GM12878 (cell line): ENCODE results near the gene NEAT1. TPM values are rescaled to one million over a fixed set of nuclear protein-coding genes. Genes with fewer than 3 reads are reported as not detected.

Experiments used
- ATAC-seq: fragments of 200-7000 bp; cut with Tn5 transposase; 3 replicates; pipeline ENCODE4 v1.9.1; 2020; ENCODE audit warnings: mild to moderate bottlenecking, moderate library complexity
- BruUV-seq: library from RNA; stranded (reverse); fragments of 400-500 nt; replicated peaks from 2 replicates; lab custom pipeline; 2021; lab: Mats Ljungman, UMichigan
- CTCF ChIA-PET: fragments of 300-600 bp; sonication (Branson Sonifier 250); formaldehyde crosslinking; extraction: SDS; loops from one replicate; lab custom pipeline; 2021; ENCODE audit warnings: inconsistent platforms; lab: Yijun Ruan, JAX
- POLR2A ChIA-PET: fragments of 350-600 bp; formaldehyde crosslinking; extraction: SDS; loops from one replicate; lab custom pipeline; 2021; ENCODE audit warnings: inconsistent platforms; lab: Charles Lee
- RAD21 ChIA-PET: fragments of 300-600 bp; sonication (Branson Sonifier 250); formaldehyde crosslinking; loops from one replicate; lab custom pipeline; 2023; ENCODE audit warnings: antibody characterized with exemption; ENCODE audit not compliant: unreplicated experiment; lab: Charles Lee
- SMC1A ChIA-PET: fragments of 300-600 bp; sonication (Branson Sonifier 250); formaldehyde crosslinking; loops from one replicate; lab custom pipeline; 2023; ENCODE audit not compliant: unreplicated experiment, uncharacterized antibody; lab: Charles Lee
- DNase-seq: peaks from one replicate; pipeline ENCODE4 v3.0.0-alpha.2; 2011; ENCODE audit warnings: low read depth, low spot score
- FAIRE-seq: peaks from 3 replicates; lab custom pipeline; 2011; peaks lifted over from hg19 to GRCh38; lab: Jason Lieb, UNC
- H2AFZ ChIP-seq: 2 replicates; pipeline ENCODE4 v1.6.0; 2011; ENCODE audit warnings: low read depth, low read length, control low read depth; ENCODE audit not compliant: control insufficient read depth
- H3K27ac ChIP-seq: 2 replicates; pipeline ENCODE4 v1.5.1; 2011; ENCODE audit warnings: control low read depth; ENCODE audit not compliant: control insufficient read depth, insufficient read depth
- H3K27me3 ChIP-seq, 2 experiments: replicated peaks in 1 of 2; 2 replicates each; pipeline versions ENCODE4 v1.6.0 to v1.6.1; 2011; ENCODE audit warnings: low read length in 1 of 2; ENCODE audit not compliant: control insufficient read depth in 2 of 2, insufficient read depth in 2 of 2
- H3K36me3 ChIP-seq, 2 experiments: 2 replicates each; pipeline ENCODE4 v1.5.1; 2011; ENCODE audit warnings: low read length in 1 of 2; ENCODE audit not compliant: control insufficient read depth in 2 of 2, insufficient read depth in 2 of 2
- H3K4me1 ChIP-seq: 2 replicates; pipeline ENCODE4 v1.6.1; 2011; ENCODE audit warnings: mild to moderate bottlenecking, low read length, moderate library complexity, mixed read lengths; ENCODE audit not compliant: control insufficient read depth, insufficient read depth
- H3K4me2 ChIP-seq: 2 replicates; pipeline ENCODE4 v1.6.0; 2011; ENCODE audit warnings: control low read depth; ENCODE audit not compliant: control insufficient read depth, insufficient read depth
- H3K4me3 ChIP-seq: fragments of 200-600 bp; sonication (generic); 2 replicates; pipeline ENCODE4 v1.5.1; 2016
- H3K79me2 ChIP-seq: 2 replicates; pipeline ENCODE4 v1.6.0; 2011; ENCODE audit warnings: low read length; ENCODE audit not compliant: control insufficient read depth, insufficient read depth
- H3K9ac ChIP-seq: 2 replicates; pipeline ENCODE4 v1.8.0; 2011; ENCODE audit warnings: low read length, control low read depth, mixed read lengths; ENCODE audit not compliant: control insufficient read depth, insufficient read depth
- H3K9me3 ChIP-seq: replicated peaks from 3 replicates; pipeline ENCODE4 v1.5.1; 2011; ENCODE audit warnings: mild to moderate bottlenecking, low read length; ENCODE audit not compliant: control insufficient read depth, insufficient read depth
- H4K20me1 ChIP-seq: 2 replicates; pipeline ENCODE4 v1.6.0; 2011; ENCODE audit not compliant: control insufficient read depth, insufficient read depth
- ELK1 ChIP-seq: IDR thresholded peaks from 2 replicates; pipeline ENCODE4 v1.6.1; 2012; ENCODE audit warnings: low read depth, low read length, improper control_type of control experiment
- NFYB ChIP-seq: IDR thresholded peaks from 2 replicates; pipeline ENCODE4 v1.6.1; 2011; ENCODE audit warnings: low read depth, mild to moderate bottlenecking, low read length, improper control_type of control experiment, moderate library complexity; ENCODE audit not compliant: insufficient read depth
- NR2F1 ChIP-seq: fragments of 450-650 bp; conservative IDR thresholded peaks from 2 replicates; pipeline ENCODE4 v1.6.1; 2017; ENCODE audit warnings: mild to moderate bottlenecking
- POLR2A ChIP-seq: IDR thresholded peaks from 2 replicates; pipeline ENCODE4 v1.6.1; 2011; ENCODE audit warnings: low read depth, mild to moderate bottlenecking, low read length
- POU2F2 ChIP-seq: IDR thresholded peaks from 3 replicates; pipeline ENCODE4 v1.6.1; 2011; ENCODE audit warnings: low read depth, mild to moderate bottlenecking, low read length, borderline replicate concordance
- SPI1 ChIP-seq: IDR thresholded peaks from 2 replicates; pipeline ENCODE4 v1.6.1; 2011; ENCODE audit warnings: low read depth, mild to moderate bottlenecking, low read length, moderate library complexity, borderline replicate concordance; ENCODE audit not compliant: insufficient read depth
- SREBF2 ChIP-seq: IDR thresholded peaks from 2 replicates; pipeline ENCODE4 v1.6.1; 2012; ENCODE audit warnings: mild to moderate bottlenecking, low read length
- TARDBP ChIP-seq: IDR thresholded peaks from 2 replicates; pipeline ENCODE4 v1.6.1; 2016; ENCODE audit warnings: borderline replicate concordance
- ZNF207 ChIP-seq: fragments of 450-650 bp; IDR thresholded peaks from 2 replicates; pipeline ENCODE4 v1.6.1; 2014; ENCODE audit warnings: antibody characterized with exemption, mild to moderate bottlenecking, borderline replicate concordance
- WGBS: methylation state at CpG from one replicate; pipeline ENCODE4 v1.1.6; 2016; ENCODE audit warnings: low lambda C conversion rate; ENCODE audit not compliant: insufficient replicate concordance, insufficient coverage; ENCODE audit errors: missing lambda C conversion rate; 5-methylcytosine and 5-hydroxymethylcytosine counted together
- in situ Hi-C: fragments of 300-500 bp; cut with MboI; formaldehyde crosslinking; loops from 9 replicates; pipeline ENCODE4 v1.14.3; 2018; ENCODE audit warnings: mixed read lengths
- intact Hi-C: fragments of 100-400 bp; cut with micrococcal nuclease; formaldehyde crosslinking; loops from one replicate; pipeline ENCODE4 v1.14.2; 2022; ENCODE audit not compliant: unreplicated experiment
- polyA plus RNA-seq, 11 experiments: library from polyadenylated mRNA; depleted of rRNA in 4 of 11; unstranded in 6 of 11; stranded (reverse) in 5 of 11; fragments of >200 nt; fragmentation: Nextera tagmentation in 4 of 11; fragmentation: Illumina TruSeq in 1 of 11; extraction: Ambion mirVana in 4 of 11; extraction: Trizol in 1 of 11; gene quantifications; 1 replicate in 1 of 11; 2 replicates in 10 of 11; pipeline versions ENCODE4 v1.2.1 to v1.2.3, GENCODE V29; 2011 to 2016; ENCODE audit warnings: inconsistent platforms in 2 of 11, missing spikeins in 2 of 11, low read depth in 1 of 11
- total RNA-seq, 4 experiments: library from RNA; depleted of rRNA in 3 of 4; stranded (reverse); fragments of >200 nt in 3 of 4; fragmentation: Illumina TruSeq in 1 of 4; extraction: Trizol in 1 of 4; gene quantifications; 2 replicates each; pipeline versions ENCODE4 v1.2.1 to v1.2.3, GENCODE V29; 2013 to 2021

The NEAT1 gene
- total and polyA plus RNA-seq, 10 of the 15 experiments (the other 5 are each of a cell fraction or from before 2014, with no cell fraction given), result 13.6 to 328 (median 69.4) TPM

DNA sequence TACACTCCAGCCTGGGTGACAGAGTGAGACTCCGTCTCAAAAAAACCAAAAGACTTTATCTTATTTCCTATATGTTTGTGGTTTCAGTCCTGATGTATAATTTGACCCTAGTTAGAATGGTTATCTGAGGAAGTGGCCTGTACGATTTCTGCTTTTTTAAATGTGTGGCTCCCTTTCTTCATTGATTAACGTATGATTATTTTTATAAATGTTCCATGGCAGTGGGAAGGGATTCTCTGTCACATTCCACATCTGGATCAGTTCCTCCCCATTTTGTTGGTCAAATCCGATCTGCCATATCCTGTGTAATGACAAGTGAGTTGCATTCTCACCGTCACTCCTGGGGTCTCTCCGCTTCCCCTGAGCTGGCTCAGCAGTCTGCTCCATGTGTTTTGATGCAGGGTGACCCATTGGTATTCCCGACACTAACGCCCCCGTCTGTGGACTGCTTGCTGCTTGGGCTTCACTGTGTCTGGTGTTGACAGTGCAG lies 20.3 kb downstream of the NEAT1 start:
- H4K20me1 ChIP-seq, result no peaks in the 10 kb centered on the region
- peaks cover 0 to 8% of the 10 kb centered on the region in 2 experiments; a peak in 3 of 4 replicates for H3K36me3 ChIP-seq
- H3K79me2 ChIP-seq, result peaks cover 42% of the 10 kb centered on the region
- WGBS, result 67% methylated on average over 9 of the region's 9 CpGs
- H3K9me3 ChIP-seq, result no peaks in the 10 kb centered on the region
- no TSS peak for BruUV-seq
- H2AFZ ChIP-seq, result no peak overlapping the region
- H3K9ac ChIP-seq, result no peak overlapping the region
- peak overlapping the region; percentile 86 for H3K4me2 ChIP-seq
- in situ Hi-C loops, result no loop called here
- H3K27ac ChIP-seq, result peak overlapping the region; percentile 89
- H3K4me3 ChIP-seq, result peak overlapping the region; percentile 13; the same call in 1 of the 2 replicates
- RAD21 ChIA-PET, result interaction anchor here (0.9 to 3.5 kb wide), 7 partner anchors 19 to 55 kb away, joined by 3 to 19 read pairs (median 6); partner anchors contain the start of genes MALAT1 and NEAT1
- intact Hi-C loops, result no loop called here
- SMC1A ChIA-PET, result interaction anchor here (0.6 to 2.2 kb wide), 5 partner anchors 13 to 123 kb away, joined by 3 to 8 read pairs (median 3); no protein-coding TSS in a partner anchor
- ATAC-seq, result no peak
- no peak for DNase-seq
- no peaks in the 10 kb centered on the region for H3K27me3 ChIP-seq
- CTCF ChIA-PET, result interaction anchor here (0.6 to 1.6 kb wide), 3 partner anchors 19 to 33 kb away, joined by 3 to 5 read pairs (median 4); no protein-coding TSS in a partner anchor
- H3K4me1 ChIP-seq, result peaks cover 53% of the 10 kb centered on the region
- TF ChIP-seq SREBF2 (no peak), POLR2A (peak; percentile 44; the same call in 1 of the 2 replicates), SPI1 (peak; percentile 35; the same call in 1 of the 2 replicates)
- POLR2A ChIA-PET, result interaction anchor here (0.6 to 6.0 kb wide), 8 partner anchors 19 to 108 kb away, joined by 3 to 50 read pairs (median 4); partner anchors contain the start of genes MALAT1 and NEAT1
- no peak for FAIRE-seq

- no peaks in the 10 kb centered on the region for H4K20me1 ChIP-seq
- ATAC-seq (no peak), DNase-seq (no peak), FAIRE-seq (no peak)
- intact Hi-C loops (no loop called here), in situ Hi-C loops (no loop called here)
- H3K9me3 ChIP-seq, result no peaks in the 10 kb centered on the region
- no peak overlapping the region for H3K9ac ChIP-seq
- ChIA-PET CTCF (interaction anchor here (0.5 to 1.6 kb wide), 3 partner anchors 10 to 114 kb away, joined by 4 to 6 read pairs (median 4); no protein-coding TSS in a partner anchor), POLR2A (interaction anchor here (0.5 to 6.0 kb wide), 10 partner anchors 11 to 951 kb away, joined by 3 to 50 read pairs (median 4); partner anchors contain the start of gene MALAT1), RAD21 (interaction anchor here (1.2 to 2.3 kb wide), 5 partner anchors 11 to 52 kb away, joined by 3 to 6 read pairs (median 5); no protein-coding TSS in a partner anchor), SMC1A (interaction anchor here (1.2 kb wide), 1 partner anchor 121 kb away, joined by 3 read pairs; no protein-coding TSS in a partner anchor)
- no peak for TF ChIP-seq ELK1
- TF ChIP-seq ZNF207, result no peak
- peak; percentile 59; the same call in 1 of the 2 replicates for TF ChIP-seq POLR2A
- no peak for TF ChIP-seq TARDBP
- TF ChIP-seq NR2F1, result no peak
- TF ChIP-seq NFYB, result no peak
- TF ChIP-seq POU2F2, result 0 out of 3 replicates have a peak, but pooled peaks have one; percentile 1
- 61% methylated on average over 14 of the region's 14 CpGs for WGBS
- peak overlapping the region; percentile 56; the same call in 1 of the 2 replicates for H3K4me2 ChIP-seq
- H3K27ac ChIP-seq, result peak overlapping the region; percentile 89
- peaks cover 0 to 5% of the 10 kb centered on the region in 2 experiments; a peak in 3 of 4 replicates for H3K36me3 ChIP-seq
- H3K27me3 ChIP-seq, result no peaks in the 10 kb centered on the region
- BruUV-seq, result TSS peak; percentile 23
- H3K4me3 ChIP-seq, result no peak overlapping the region
- no peak overlapping the region for H2AFZ ChIP-seq
- peaks cover 33% of the 10 kb centered on the region for H3K79me2 ChIP-seq
- H3K4me1 ChIP-seq, result peaks cover 57% of the 10 kb centered on the region
Measured at GRCh38 chr11:65444314-65445051, 21.9 kb downstream of the NEAT1 start.
